GM10266 (cell line): ENCODE measurements around the gene MOSPD2.

Experiments used
- DNase-seq: peaks from one replicate; pipeline ENCODE4 v3.0.0; 2012; ENCODE audit errors: extremely low spot score
- CTCF ChIP-seq: IDR thresholded peaks from 2 replicates; pipeline ENCODE4 v1.5.1; 2012; ENCODE audit warnings: mild to moderate bottlenecking, low read depth; ENCODE audit not compliant: control insufficient read depth, insufficient read depth; ENCODE audit errors: missing control alignments

Gene MOSPD2

GRCh38 chrX:14923761-14924160 is 50.5 kb downstream of the MOSPD2 start:
- no peak for TF ChIP-seq CTCF

GRCh38 chrX:14926471-14926870 is 53.2 kb downstream of the MOSPD2 start:
- DNase-seq, result no peak
- TF ChIP-seq CTCF, result no peak

More at GRCh38 chrX:14923761-14924160, 50.5 kb downstream of the MOSPD2 start:
- no peak for DNase-seq

- no peak for TF ChIP-seq CTCF
- no peak for DNase-seq
Observed at GRCh38 chrX:14927401-14927800, 54.2 kb downstream of the MOSPD2 start.

GRCh38 chrX:14930663-14931062 is 57.4 kb downstream of the MOSPD2 start:
- no peak for DNase-seq
- TF ChIP-seq CTCF, result no peak

GRCh38 chrX:14932136-14932535 is 58.9 kb downstream of the MOSPD2 start:
- TF ChIP-seq CTCF, result no peak
- DNase-seq, result no peak

- no peak for DNase-seq
- TF ChIP-seq CTCF, result no peak
Observed at GRCh38 chrX:14934423-14934822, 61.2 kb downstream of the MOSPD2 start.

- peak; percentile 4 for DNase-seq
- TF ChIP-seq CTCF, result no peak
Observed at GRCh38 chrX:14936561-14936960, 63.3 kb downstream of the MOSPD2 start.
